Tibial nerve (tissue), 4 donors: ENCODE data around the gene TET2. TPM values are rescaled to one million over a fixed set of nuclear protein-coding genes. Genes with fewer than 3 reads are reported as not detected.

Source experiments
- DNase-seq, 2 donors: peaks; one replicate each; pipeline ENCODE4 v3.0.0-alpha.2; 2019; ENCODE audit warnings: low spot score in 2 of 2
- H3K27ac ChIP-seq, 4 donors: fragments of 200-600 bp; sonication (generic) in 3 of 4; one replicate each; pipeline ENCODE4 v1.5.1; 2017 to 2019; ENCODE audit warnings: mild to moderate bottlenecking in 1 of 4
- H3K27me3 ChIP-seq, 2 donors: fragments of 200-600 bp; sonication (generic) in 1 of 2; one replicate each; pipeline versions ENCODE4 v1.5.1 to v1.6.0; 2017 to 2019
- H3K36me3 ChIP-seq, 3 donors: fragments of 200-600 bp; sonication (generic); one replicate each; pipeline ENCODE4 v1.5.1; 2018 to 2019
- H3K4me1 ChIP-seq, 4 donors: fragments of 200-600 bp; sonication (generic) in 3 of 4; one replicate each; pipeline ENCODE4 v1.5.1; 2017 to 2019
- H3K4me3 ChIP-seq, 4 donors: fragments of 200-600 bp; sonication (generic) in 3 of 4; one replicate each; pipeline ENCODE4 v1.5.1; 2017 to 2019; ENCODE audit warnings: mild to moderate bottlenecking in 1 of 4, moderate library complexity in 1 of 4
- H3K9me3 ChIP-seq, 4 donors: fragments of 200-600 bp; sonication (generic) in 3 of 4; one replicate each; pipeline ENCODE4 v1.5.1; 2017 to 2019
- EP300 ChIP-seq, 2 donors: sonication (generic); formaldehyde crosslinking; IDR thresholded peaks; one replicate each; pipeline ENCODE4 v1.6.1; 2017; ENCODE audit warnings: antibody characterized with exemption in 2 of 2, mild to moderate bottlenecking in 1 of 2
- POLR2A ChIP-seq, 2 donors: fragments of 450-650 bp; IDR thresholded peaks; one replicate each; pipeline ENCODE4 v1.6.1; 2017; ENCODE audit warnings: antibody characterized with exemption in 2 of 2, mild to moderate bottlenecking in 2 of 2, moderate library complexity in 2 of 2
- WGBS, 2 donors: methylation state at CpG; one replicate each; pipeline ENCODE4 v1.1.5; 2018; 5-methylcytosine and 5-hydroxymethylcytosine counted together
- total RNA-seq, 4 donors: library from RNA; depleted of rRNA; stranded (reverse); fragments of >200 nt; gene quantifications; one replicate each; pipeline ENCODE4 v1.1.0, GENCODE V29; 2016
- TF ChIP-seq, protein P1 (sequence below), 5 experiments: fragments of 200-600 bp in 3 of 5; fragments of 450-650 bp in 2 of 5; sonication (generic) in 3 of 5; IDR thresholded peaks; one replicate each; pipeline ENCODE4 v1.5.1; 2016 to 2019; ENCODE audit warnings: antibody characterized with exemption in 5 of 5, mild to moderate bottlenecking in 3 of 5, moderate library complexity in 2 of 5

Gene TET2
- 10 to 100 TPM; 23.2 to 29.1 (median 24.1) TPM for total RNA-seq

DNA sequence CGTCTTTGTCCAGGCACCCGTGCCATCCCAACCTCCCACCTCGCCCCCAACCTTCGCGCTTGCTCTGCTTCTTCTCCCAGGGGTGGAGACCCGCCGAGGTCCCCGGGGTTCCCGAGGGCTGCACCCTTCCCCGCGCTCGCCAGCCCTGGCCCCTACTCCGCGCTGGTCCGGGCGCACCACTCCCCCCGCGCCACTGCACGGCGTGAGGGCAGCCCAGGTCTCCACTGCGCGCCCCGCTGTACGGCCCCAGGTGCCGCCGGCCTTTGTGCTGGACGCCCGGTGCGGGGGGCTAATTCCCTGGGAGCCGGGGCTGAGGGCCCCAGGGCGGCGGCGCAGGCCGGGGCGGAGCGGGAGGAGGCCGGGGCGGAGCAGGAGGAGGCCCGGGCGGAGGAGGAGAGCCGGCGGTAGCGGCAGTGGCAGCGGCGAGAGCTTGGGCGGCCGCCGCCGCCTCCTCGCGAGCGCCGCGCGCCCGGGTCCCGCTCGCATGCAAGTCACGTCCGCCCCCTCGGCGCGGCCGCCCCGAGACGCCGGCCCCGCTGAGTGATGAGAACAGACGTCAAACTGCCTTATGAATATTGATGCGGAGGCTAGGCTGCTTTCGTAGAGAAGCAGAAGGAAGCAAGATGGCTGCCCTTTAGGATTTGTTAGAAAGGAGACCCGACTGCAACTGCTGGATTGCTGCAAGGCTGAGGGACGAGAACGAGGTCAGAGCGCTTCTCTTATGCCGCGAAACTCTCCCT lies at the start of gene TET2:
TSS of gene TET2 (plus strand) at position 601 of the 740 bp plus-strand sequence. CDS start 87,067 bp downstream, outside the sequence.
- Histone ChIP-seq H3K27ac (peak within 1 kb of the TSS; percentile 89 to 97 (median 90)), H3K36me3 (no peaks in the 10 kb centered on the region), H3K4me1 (peaks cover 0 to 51% (median 5%) of the 10 kb centered on the region in 4 donors), H3K9me3 (no peaks in the 10 kb centered on the region), H3K27me3 (no peaks in the 10 kb centered on the region), H3K4me3 (peak within 1 kb of the TSS; percentile 64 to 88 (median 78))
- TF ChIP-seq EP300 (IDR thresholded peaks at IDR 0.05) = peak in 1 of 2 donors; percentile 89
- TF ChIP-seq, protein P1, sequence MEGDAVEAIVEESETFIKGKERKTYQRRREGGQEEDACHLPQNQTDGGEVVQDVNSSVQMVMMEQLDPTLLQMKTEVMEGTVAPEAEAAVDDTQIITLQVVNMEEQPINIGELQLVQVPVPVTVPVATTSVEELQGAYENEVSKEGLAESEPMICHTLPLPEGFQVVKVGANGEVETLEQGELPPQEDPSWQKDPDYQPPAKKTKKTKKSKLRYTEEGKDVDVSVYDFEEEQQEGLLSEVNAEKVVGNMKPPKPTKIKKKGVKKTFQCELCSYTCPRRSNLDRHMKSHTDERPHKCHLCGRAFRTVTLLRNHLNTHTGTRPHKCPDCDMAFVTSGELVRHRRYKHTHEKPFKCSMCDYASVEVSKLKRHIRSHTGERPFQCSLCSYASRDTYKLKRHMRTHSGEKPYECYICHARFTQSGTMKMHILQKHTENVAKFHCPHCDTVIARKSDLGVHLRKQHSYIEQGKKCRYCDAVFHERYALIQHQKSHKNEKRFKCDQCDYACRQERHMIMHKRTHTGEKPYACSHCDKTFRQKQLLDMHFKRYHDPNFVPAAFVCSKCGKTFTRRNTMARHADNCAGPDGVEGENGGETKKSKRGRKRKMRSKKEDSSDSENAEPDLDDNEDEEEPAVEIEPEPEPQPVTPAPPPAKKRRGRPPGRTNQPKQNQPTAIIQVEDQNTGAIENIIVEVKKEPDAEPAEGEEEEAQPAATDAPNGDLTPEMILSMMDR (IDR thresholded peaks at IDR 0.05) = peak in 1 of 5 experiments; percentile 26
- TF ChIP-seq POLR2A (IDR thresholded peaks at IDR 0.05) = peak; percentile 72 to 88
- peak; percentile 55 to 76 for DNase-seq
- WGBS, 2 donors = 0% methylated on average over 11 to 16 of the region's 77 CpGs

DNA sequence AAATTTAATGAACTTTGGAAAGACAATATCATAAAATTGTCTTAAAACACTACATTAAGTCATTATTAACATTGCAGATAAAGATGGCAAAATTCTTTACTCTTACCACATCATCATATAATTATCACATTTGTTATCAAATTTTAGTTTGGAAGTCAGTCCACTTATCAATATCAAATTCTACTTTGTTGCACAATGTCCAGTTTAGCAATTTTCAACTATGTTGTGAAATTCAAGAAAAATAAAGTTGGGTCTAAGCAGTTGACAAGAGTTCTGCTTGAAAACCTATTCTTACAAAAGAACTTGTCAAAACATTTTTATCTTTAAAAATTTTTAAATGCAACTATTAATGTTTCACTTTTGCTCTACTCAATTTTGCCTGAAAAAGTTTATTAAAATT lies 44.7 kb upstream of the TET2 start:
- Histone ChIP-seq H3K27me3 (no peaks in the 10 kb centered on the region), H3K4me3 (no peak overlapping the region), H3K27ac (no peak overlapping the region), H3K36me3 (no peaks in the 10 kb centered on the region), H3K9me3 (peaks cover 0 to 7% (median 2%) of the 10 kb centered on the region in 4 donors), H3K4me1 (peaks cover 0 to 11% (median 0%) of the 10 kb centered on the region in 4 donors)
- no peak for TF ChIP-seq POLR2A (IDR thresholded peaks at IDR 0.05)
- no peak for TF ChIP-seq EP300 (IDR thresholded peaks at IDR 0.05)
- TF ChIP-seq, protein P1 (IDR thresholded peaks at IDR 0.05) = no peak
- no peak for DNase-seq

DNA sequence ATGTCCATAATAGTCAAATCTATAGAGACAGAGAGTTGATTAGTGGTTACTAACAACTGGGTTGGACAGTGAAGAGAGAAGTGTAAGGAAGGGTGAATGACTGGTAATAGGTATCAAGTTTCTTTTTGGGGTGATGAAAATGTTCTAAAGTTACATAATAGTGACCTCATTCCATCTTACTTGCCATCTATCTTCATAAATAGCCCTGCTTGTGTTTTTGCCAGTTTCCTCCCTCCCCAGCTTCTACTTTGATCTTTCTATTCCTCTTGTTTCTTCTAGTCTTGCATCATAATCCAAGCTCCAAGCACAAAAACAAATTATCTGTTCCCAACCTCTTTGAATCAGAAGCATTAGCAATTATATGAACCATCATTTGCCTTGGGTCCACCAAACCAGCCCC lies 40.2 kb upstream of the TET2 start:
- H3K27ac ChIP-seq = peak overlapping the region in 2 of 4 donors; percentile 23 to 71
- peak in 1 of 2 donors; percentile 26 for DNase-seq
- peak in 1 of 2 donors; percentile 39 for TF ChIP-seq EP300 (IDR thresholded peaks at IDR 0.05)
- TF ChIP-seq, protein P1 (IDR thresholded peaks at IDR 0.05) = no peak
- H3K27me3 ChIP-seq = no peaks in the 10 kb centered on the region
- H3K36me3 ChIP-seq = no peaks in the 10 kb centered on the region
- peaks cover 0 to 14% (median 0%) of the 10 kb centered on the region in 4 donors for H3K4me1 ChIP-seq
- H3K4me3 ChIP-seq = no peak overlapping the region
- no peaks in the 10 kb centered on the region for H3K9me3 ChIP-seq

DNA sequence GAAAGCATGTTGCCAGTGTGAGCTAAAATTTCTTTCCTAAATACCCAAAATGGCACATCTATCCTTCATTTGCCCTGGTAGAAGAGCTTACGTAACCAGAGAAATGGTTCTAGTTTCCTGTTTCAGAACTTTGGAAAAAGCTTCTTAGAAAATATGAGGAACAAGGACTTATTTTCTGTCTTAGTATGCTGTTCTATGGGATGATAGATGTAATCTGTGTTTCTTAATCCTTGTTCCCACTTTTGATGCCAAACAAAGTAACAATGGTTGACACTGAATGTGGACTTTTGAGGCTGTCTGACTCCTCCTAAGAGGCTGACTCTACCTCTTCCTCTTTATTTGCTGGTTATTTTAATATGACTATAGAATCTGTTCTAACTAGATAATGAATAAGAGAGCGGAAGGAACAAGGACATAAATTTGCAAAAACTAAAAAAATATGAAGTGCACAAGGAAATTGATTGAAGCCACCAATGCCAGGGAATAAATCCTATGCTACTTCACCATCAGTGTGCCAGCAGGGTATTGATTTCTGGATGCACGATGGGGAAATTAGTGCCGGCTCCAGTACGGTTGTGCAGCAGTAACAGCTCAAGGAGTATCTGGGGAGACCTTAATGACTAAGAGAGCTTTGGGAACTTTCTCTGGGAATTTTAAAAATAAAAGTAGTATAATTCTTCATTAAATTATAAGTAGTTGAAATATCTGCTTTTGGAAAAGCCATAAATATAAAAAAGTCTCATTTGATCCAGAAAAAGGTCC lies 39.4 kb upstream of the TET2 start:
- no peaks in the 10 kb centered on the region for H3K36me3 ChIP-seq
- TF ChIP-seq EP300 (IDR thresholded peaks at IDR 0.05) (peak in 1 of 2 donors; percentile 67), POLR2A (IDR thresholded peaks at IDR 0.05) (no peak)
- 58 to 82% methylated on average over 5 of the region's 5 CpGs for WGBS, 2 donors
- DNase-seq = no peak
- H3K4me1 ChIP-seq = peaks cover 0 to 14% (median 0%) of the 10 kb centered on the region in 4 donors
- peak overlapping the region in 2 of 4 donors; percentile 23 to 71 for H3K27ac ChIP-seq
- H3K4me3 ChIP-seq = no peak overlapping the region
- no peaks in the 10 kb centered on the region for H3K9me3 ChIP-seq
- H3K27me3 ChIP-seq = no peaks in the 10 kb centered on the region

DNA sequence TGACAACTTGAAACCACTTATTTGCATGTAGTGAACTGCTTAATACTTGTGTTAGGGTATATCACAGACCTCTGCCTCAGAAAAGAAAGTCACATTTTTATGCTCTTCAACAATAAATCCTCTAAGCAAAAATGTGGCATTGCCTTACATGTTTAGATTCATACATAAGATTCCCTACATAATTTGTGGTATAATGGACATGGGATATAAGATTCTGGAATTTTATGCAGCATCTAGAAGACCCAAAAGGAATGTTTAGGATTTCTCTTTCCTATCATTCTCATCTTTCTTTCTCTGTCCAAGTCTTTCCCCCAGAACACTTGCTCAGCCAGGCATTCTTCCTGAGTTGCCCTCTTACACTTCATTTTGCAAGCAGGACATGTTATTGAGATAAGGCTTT lies 37.7 kb upstream of the TET2 start:
- Histone ChIP-seq H3K9me3 (no peaks in the 10 kb centered on the region), H3K36me3 (no peaks in the 10 kb centered on the region), H3K4me3 (no peak overlapping the region), H3K27ac (no peak overlapping the region), H3K4me1 (peaks cover 0 to 14% (median 0%) of the 10 kb centered on the region in 4 donors), H3K27me3 (no peaks in the 10 kb centered on the region)
- TF ChIP-seq EP300 (IDR thresholded peaks at IDR 0.05) = no peak
- TF ChIP-seq POLR2A (IDR thresholded peaks at IDR 0.05) = no peak
- TF ChIP-seq, protein P1 (IDR thresholded peaks at IDR 0.05) = no peak
- no peak for DNase-seq
